Parathyroid adenoma (tissue), 2 donors: ENCODE results near the gene SOX13.

Experiments used
- H2AFZ ChIP-seq: fragments of 300-600 bp; sonication (generic); one replicate; pipeline ENCODE4 v1.7.0; 2017; ENCODE audit warnings: antibody characterized with exemption, mild to moderate bottlenecking
- H3K27ac ChIP-seq: fragments of 300-600 bp; sonication (generic); one replicate; pipeline ENCODE4 v1.7.0; 2017
- H3K27me3 ChIP-seq: fragments of 300-600 bp; sonication (generic); one replicate; pipeline ENCODE4 v1.7.0; 2017; ENCODE audit warnings: low read length; ENCODE audit not compliant: control insufficient read depth, insufficient read depth
- H3K36me3 ChIP-seq: fragments of 300-600 bp; sonication (generic); one replicate; pipeline ENCODE4 v1.7.0; 2017; ENCODE audit warnings: low read length; ENCODE audit not compliant: control insufficient read depth, insufficient read depth
- H3K4me1 ChIP-seq: fragments of 300-600 bp; sonication (generic); one replicate; pipeline ENCODE4 v1.7.0; 2017; ENCODE audit warnings: control low read depth
- H3K4me2 ChIP-seq: fragments of 300-600 bp; sonication (generic); one replicate; pipeline ENCODE4 v1.7.0; 2017; ENCODE audit warnings: low read length
- H3K4me3 ChIP-seq: fragments of 300-600 bp; sonication (generic); one replicate; pipeline ENCODE4 v1.7.0; 2017; ENCODE audit warnings: low read depth, low read length
- H3K79me2 ChIP-seq: fragments of 300-600 bp; sonication (generic); one replicate; pipeline ENCODE4 v1.7.0; 2017; ENCODE audit warnings: control low read depth
- H3K9ac ChIP-seq: fragments of 300-600 bp; sonication (generic); one replicate; pipeline ENCODE4 v1.7.0; 2017; ENCODE audit warnings: mild to moderate bottlenecking
- H3K9me3 ChIP-seq: fragments of 300-600 bp; sonication (generic); one replicate; pipeline ENCODE4 v1.7.0; 2017; ENCODE audit warnings: low read length; ENCODE audit not compliant: control insufficient read depth
- TF ChIP-seq, protein P1 (sequence below): fragments of 300-600 bp; sonication (generic); IDR thresholded peaks from one replicate; pipeline ENCODE4 v1.7.0; 2017; ENCODE audit warnings: antibody characterized with exemption, mild to moderate bottlenecking
- donor health status: primary hyperparathyroidism.

Gene SOX13

DNA sequence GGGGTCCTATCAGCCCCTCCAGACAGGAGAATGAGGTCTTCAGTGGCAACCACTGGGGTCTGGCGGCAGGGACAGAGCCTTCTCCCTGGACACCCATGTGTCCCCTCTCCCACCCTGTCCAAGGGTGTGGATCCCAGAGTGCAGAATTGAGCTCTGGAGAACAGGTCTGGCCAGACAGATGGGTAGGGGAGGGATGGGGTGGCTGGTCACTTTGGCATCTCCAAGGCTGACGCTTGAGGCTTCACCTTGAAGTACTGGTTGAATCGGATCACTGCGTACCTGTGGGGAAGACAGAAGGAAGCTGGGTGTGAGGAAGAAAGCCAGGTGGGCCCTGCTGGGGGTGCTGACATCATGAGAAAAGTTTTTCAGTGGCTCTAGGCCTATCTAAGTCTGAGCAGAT lies 59.1 kb downstream of the SOX13 start:
- Histone ChIP-seq H2AFZ (no peak overlapping the region), H3K4me2 (no peak overlapping the region), H3K79me2 (no peaks in the 10 kb centered on the region), H3K9me3 (no peaks in the 10 kb centered on the region), H3K27ac (peak overlapping the region; percentile 99), H3K9ac (no peak overlapping the region), H3K36me3 (no peaks in the 10 kb centered on the region), H3K4me3 (no peak overlapping the region), H3K4me1 (peaks cover 32% of the 10 kb centered on the region), H3K27me3 (no peaks in the 10 kb centered on the region)
- TF ChIP-seq, protein P1, sequence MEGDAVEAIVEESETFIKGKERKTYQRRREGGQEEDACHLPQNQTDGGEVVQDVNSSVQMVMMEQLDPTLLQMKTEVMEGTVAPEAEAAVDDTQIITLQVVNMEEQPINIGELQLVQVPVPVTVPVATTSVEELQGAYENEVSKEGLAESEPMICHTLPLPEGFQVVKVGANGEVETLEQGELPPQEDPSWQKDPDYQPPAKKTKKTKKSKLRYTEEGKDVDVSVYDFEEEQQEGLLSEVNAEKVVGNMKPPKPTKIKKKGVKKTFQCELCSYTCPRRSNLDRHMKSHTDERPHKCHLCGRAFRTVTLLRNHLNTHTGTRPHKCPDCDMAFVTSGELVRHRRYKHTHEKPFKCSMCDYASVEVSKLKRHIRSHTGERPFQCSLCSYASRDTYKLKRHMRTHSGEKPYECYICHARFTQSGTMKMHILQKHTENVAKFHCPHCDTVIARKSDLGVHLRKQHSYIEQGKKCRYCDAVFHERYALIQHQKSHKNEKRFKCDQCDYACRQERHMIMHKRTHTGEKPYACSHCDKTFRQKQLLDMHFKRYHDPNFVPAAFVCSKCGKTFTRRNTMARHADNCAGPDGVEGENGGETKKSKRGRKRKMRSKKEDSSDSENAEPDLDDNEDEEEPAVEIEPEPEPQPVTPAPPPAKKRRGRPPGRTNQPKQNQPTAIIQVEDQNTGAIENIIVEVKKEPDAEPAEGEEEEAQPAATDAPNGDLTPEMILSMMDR: no peak

DNA sequence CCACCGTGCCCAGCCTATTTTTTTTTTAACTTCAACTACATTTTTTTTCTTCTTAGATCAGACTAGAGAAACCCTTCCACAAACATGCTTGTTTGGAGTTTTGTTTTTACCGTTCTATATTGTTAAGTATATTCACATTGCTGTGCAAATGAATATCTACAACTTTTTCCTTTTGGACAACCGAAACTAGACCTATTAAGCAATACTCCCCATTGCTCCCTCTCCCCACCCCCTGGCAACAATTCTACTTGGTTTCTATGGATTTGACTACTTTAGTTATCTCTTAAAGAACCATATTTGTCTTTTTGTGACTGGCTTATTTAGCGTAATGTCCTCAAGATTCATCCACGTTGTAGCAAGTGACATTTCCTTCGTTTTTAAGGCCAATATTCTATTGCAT lies 59.8 kb downstream of the SOX13 start:
- Histone ChIP-seq H3K4me3 (no peak overlapping the region), H3K4me1 (peaks cover 30% of the 10 kb centered on the region), H3K4me2 (no peak overlapping the region), H3K9me3 (no peaks in the 10 kb centered on the region), H2AFZ (no peak overlapping the region), H3K27ac (no peak overlapping the region), H3K27me3 (no peaks in the 10 kb centered on the region), H3K9ac (no peak overlapping the region), H3K79me2 (no peaks in the 10 kb centered on the region), H3K36me3 (no peaks in the 10 kb centered on the region)
- TF ChIP-seq, protein P1: no peak

DNA sequence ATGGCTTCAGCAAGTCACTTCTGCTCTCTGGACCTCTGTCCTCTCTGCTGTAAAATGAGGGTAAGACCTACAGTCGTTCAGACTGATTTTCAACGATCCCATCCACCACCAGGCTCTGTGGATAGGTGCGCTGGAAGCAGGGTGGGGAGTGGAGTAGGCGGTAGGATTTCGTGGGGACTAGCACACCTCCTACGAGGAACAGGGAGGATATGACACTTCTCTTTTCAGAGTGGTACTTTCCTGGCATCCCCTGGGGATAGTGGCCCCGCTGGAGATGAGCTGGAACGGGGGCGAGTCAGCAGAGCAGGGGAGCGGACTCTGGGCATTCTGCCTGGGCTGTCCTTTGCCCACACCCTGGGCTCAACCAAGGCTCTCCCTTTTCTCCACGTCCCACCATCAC lies 61.2 kb downstream of the SOX13 start:
- H3K4me2 ChIP-seq: no peak overlapping the region

DNA sequence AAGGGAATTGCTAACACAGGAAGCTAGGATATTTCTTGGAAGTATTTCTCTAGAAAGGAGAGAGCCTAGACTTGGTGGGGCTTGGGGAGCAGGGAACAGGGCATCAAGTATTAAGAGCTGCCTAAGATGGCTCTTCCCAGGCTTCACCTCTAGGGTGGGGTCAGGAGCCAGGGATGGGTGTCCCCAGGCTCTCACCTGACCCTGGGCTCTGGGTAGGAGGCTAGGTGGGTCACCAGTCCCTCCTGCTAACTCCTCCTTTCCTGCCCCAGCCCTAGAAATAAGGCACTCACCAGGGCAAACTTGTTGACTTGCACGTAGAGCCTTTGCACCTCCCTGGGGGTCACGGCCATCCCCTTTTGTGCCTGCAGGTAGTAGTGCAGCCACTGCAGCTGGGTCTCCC lies 63.9 kb downstream of the SOX13 start:
- Histone ChIP-seq H3K9ac (no peak overlapping the region), H3K27me3 (no peaks in the 10 kb centered on the region), H3K27ac (no peak overlapping the region), H3K9me3 (no peaks in the 10 kb centered on the region), H3K4me3 (no peak overlapping the region), H3K36me3 (no peaks in the 10 kb centered on the region), H2AFZ (no peak overlapping the region), H3K79me2 (no peaks in the 10 kb centered on the region), H3K4me1 (peaks cover under 1% of the 10 kb centered on the region), H3K4me2 (no peak overlapping the region)
- TF ChIP-seq, protein P1: no peak

More for the DNA sequence above, 61.2 kb downstream of the SOX13 start:
- H3K79me2 ChIP-seq: no peaks in the 10 kb centered on the region
- no peaks in the 10 kb centered on the region for H3K27me3 ChIP-seq
- TF ChIP-seq, protein P1: no peak
- peaks cover 21% of the 10 kb centered on the region for H3K4me1 ChIP-seq
- no peaks in the 10 kb centered on the region for H3K36me3 ChIP-seq
- no peak overlapping the region for H3K27ac ChIP-seq
- H2AFZ ChIP-seq: no peak overlapping the region
- H3K4me3 ChIP-seq: no peak overlapping the region
- no peak overlapping the region for H3K9ac ChIP-seq
- H3K9me3 ChIP-seq: no peaks in the 10 kb centered on the region

DNA sequence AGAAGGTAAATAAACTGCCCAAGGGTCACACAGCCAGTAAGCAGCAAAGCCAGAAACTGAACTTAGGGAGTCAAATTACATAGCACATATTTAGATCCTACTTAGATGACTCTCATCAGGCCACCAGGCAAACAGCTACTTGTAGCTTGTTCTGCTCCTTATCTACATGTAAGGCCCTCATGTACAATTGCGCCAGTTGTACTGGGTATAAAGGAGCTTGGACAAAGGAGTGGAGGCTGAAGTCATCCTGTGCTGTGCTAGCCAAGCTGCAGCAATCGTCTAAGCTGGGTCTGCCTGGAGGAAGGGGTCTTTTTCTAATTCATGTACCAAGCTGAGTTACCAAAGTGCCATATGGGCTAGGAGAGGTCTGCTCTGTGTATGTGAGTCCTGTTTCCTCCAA lies 66.2 kb downstream of the SOX13 start:
- H3K27me3 ChIP-seq: no peaks in the 10 kb centered on the region
- H3K79me2 ChIP-seq: no peaks in the 10 kb centered on the region
- H3K4me3 ChIP-seq: no peak overlapping the region
- H3K4me2 ChIP-seq: no peak overlapping the region
- TF ChIP-seq, protein P1: no peak
- H3K27ac ChIP-seq: no peak overlapping the region
- H3K36me3 ChIP-seq: no peaks in the 10 kb centered on the region
- no peaks in the 10 kb centered on the region for H3K9me3 ChIP-seq
- H3K4me1 ChIP-seq: no peaks in the 10 kb centered on the region
- H2AFZ ChIP-seq: no peak overlapping the region
- H3K9ac ChIP-seq: no peak overlapping the region
